Breast epithelium (tissue), 4 donors: ENCODE data around the gene HMCN2. TPM values are rescaled to one million over a fixed set of nuclear protein-coding genes. Genes with fewer than 3 reads are reported as not detected.

Experiments used
- DNase-seq, 2 donors: peaks; one replicate each; pipeline ENCODE4 v3.0.0-alpha.2; 2019; ENCODE audit warnings: low spot score in 2 of 2
- H3K27ac ChIP-seq, 2 donors: fragments of 200-600 bp; sonication (generic) in 1 of 2; one replicate each; pipeline ENCODE4 v1.5.1; 2016 to 2019; ENCODE audit warnings: mild to moderate bottlenecking in 1 of 2
- H3K27me3 ChIP-seq, 2 donors: fragments of 200-600 bp; sonication (generic) in 1 of 2; one replicate each; pipeline versions ENCODE4 v1.5.1 to v1.6.0; 2017 to 2019; ENCODE audit warnings: control low read depth in 1 of 2, mild to moderate bottlenecking in 1 of 2
- H3K36me3 ChIP-seq: fragments of 200-600 bp; one replicate; pipeline ENCODE4 v1.5.1; 2019
- H3K4me1 ChIP-seq, 2 donors: fragments of 200-600 bp; sonication (generic); one replicate each; pipeline ENCODE4 v1.5.1; 2016 to 2019; ENCODE audit warnings: control low read depth in 1 of 2
- H3K4me3 ChIP-seq, 3 donors: fragments of 200-600 bp; sonication (generic); 1 replicate in 2 of 3; 2 replicates in 1 of 3; pipeline ENCODE4 v1.5.1; 2016 to 2019; ENCODE audit warnings: mild to moderate bottlenecking in 3 of 3, moderate library complexity in 2 of 3
- H3K9me3 ChIP-seq, 2 donors: fragments of 200-600 bp; sonication (generic) in 1 of 2; one replicate each; pipeline ENCODE4 v1.5.1; 2016 to 2019; ENCODE audit warnings: control low read depth in 1 of 2
- POLR2A ChIP-seq: fragments of 450-650 bp; IDR thresholded peaks from one replicate; pipeline ENCODE4 v1.6.1; 2016; ENCODE audit warnings: antibody characterized with exemption, mild to moderate bottlenecking, moderate library complexity
- POLR2AphosphoS5 ChIP-seq, 3 donors: sonication (generic); formaldehyde crosslinking; IDR thresholded peaks; one replicate each; pipeline ENCODE4 v1.6.1; 2017; ENCODE audit warnings: antibody characterized with exemption in 3 of 3
- intact Hi-C: fragments of 100-400 bp; cut with DNase I; formaldehyde crosslinking; loops from one replicate; pipeline ENCODE4 v1.15.1; 2023; ENCODE audit warnings: low total_unique reads
- total RNA-seq, 3 donors: library from RNA; depleted of rRNA; stranded (reverse); fragments of >200 nt; gene quantifications; one replicate each; pipeline ENCODE4 v1.1.0, GENCODE V29; 2016
- TF ChIP-seq, protein P1 (sequence below), 3 donors: fragments of 450-650 bp; IDR thresholded peaks; one replicate each; pipeline ENCODE4 v1.5.1; 2016 to 2017; ENCODE audit warnings: antibody characterized with exemption in 3 of 3, mild to moderate bottlenecking in 3 of 3, moderate library complexity in 3 of 3

HMCN2 gene
- total RNA-seq, 3 donors from 2014 or later = 0.29 to 3.8 (median 0.98) TPM

DNA sequence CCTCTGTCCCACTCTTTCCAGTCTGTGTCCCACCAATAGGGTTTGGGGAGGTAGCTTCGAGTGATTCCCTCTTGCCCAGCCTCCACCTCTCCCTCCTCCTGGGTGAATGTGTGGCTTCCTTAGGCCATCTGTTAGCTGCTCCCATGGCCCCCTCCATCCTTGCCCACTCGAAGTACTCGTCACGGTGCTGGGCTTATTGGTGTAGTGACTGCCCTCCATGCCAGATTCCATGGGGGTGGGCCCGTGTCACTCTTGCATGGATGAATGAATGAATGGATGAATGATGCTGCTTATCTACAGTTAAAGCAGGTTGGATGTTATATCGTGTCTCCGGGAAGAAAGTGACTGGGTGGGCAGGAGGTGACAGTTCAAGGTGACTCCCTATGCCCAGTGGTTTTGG, 19.1 kb downstream of the HMCN2 start:
- Histone ChIP-seq H3K4me3 (no peak overlapping the region), H3K27me3 (peaks cover 0 to 38% of the 10 kb centered on the region in 2 donors), H3K27ac (no peak overlapping the region), H3K36me3 (no peaks in the 10 kb centered on the region), H3K9me3 (no peaks in the 10 kb centered on the region), H3K4me1 (no peaks in the 10 kb centered on the region)
- intact Hi-C loops = no loop called here
- TF ChIP-seq POLR2AphosphoS5 (IDR thresholded peaks at IDR 0.05) = no peak
- TF ChIP-seq, protein P1, sequence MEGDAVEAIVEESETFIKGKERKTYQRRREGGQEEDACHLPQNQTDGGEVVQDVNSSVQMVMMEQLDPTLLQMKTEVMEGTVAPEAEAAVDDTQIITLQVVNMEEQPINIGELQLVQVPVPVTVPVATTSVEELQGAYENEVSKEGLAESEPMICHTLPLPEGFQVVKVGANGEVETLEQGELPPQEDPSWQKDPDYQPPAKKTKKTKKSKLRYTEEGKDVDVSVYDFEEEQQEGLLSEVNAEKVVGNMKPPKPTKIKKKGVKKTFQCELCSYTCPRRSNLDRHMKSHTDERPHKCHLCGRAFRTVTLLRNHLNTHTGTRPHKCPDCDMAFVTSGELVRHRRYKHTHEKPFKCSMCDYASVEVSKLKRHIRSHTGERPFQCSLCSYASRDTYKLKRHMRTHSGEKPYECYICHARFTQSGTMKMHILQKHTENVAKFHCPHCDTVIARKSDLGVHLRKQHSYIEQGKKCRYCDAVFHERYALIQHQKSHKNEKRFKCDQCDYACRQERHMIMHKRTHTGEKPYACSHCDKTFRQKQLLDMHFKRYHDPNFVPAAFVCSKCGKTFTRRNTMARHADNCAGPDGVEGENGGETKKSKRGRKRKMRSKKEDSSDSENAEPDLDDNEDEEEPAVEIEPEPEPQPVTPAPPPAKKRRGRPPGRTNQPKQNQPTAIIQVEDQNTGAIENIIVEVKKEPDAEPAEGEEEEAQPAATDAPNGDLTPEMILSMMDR (IDR thresholded peaks at IDR 0.05) = no peak
- no peak for TF ChIP-seq POLR2A
- no peak for DNase-seq

DNA sequence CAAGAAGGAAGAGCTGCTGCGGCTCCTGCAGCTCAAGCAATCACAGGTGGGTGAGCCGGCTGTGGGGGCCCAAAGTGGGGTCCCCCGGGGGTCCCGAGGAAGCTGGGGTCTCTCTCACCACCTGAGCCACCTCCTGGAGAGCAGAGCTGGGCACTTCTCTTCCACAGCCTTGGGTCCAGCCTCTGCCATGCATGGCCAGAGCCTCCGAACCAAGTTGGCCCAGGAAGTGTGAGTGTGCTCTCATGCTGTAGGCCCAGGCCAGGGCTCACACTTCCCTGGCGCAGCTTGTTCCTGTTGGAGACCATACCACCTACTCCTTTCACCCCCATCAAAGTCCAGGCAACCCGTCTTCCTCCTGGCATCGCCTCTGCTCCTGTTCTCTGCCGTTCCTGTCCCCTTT, 19.7 kb downstream of the HMCN2 start:
- H3K4me3 ChIP-seq = no peak overlapping the region
- H3K27me3 ChIP-seq = peaks cover 0 to 43% of the 10 kb centered on the region in 2 donors
- H3K36me3 ChIP-seq = no peaks in the 10 kb centered on the region
- intact Hi-C loops = no loop called here
- H3K27ac ChIP-seq = no peak overlapping the region
- TF ChIP-seq POLR2A (no peak), POLR2AphosphoS5 (IDR thresholded peaks at IDR 0.05) (no peak)
- TF ChIP-seq, protein P1 (IDR thresholded peaks at IDR 0.05) = no peak
- no peak for DNase-seq
- no peaks in the 10 kb centered on the region for H3K9me3 ChIP-seq
- no peaks in the 10 kb centered on the region for H3K4me1 ChIP-seq

GRCh38 chr9:130286072-130286770, 20.7 kb downstream of the HMCN2 start:
- H3K4me3 ChIP-seq = no peak overlapping the region
- H3K27ac ChIP-seq = no peak overlapping the region
- no peak for DNase-seq
- no peaks in the 10 kb centered on the region for H3K9me3 ChIP-seq
- intact Hi-C loops = no loop called here
- H3K4me1 ChIP-seq = no peaks in the 10 kb centered on the region
- peaks cover 0 to 44% of the 10 kb centered on the region in 2 donors for H3K27me3 ChIP-seq
- TF ChIP-seq POLR2A (no peak), POLR2AphosphoS5 (IDR thresholded peaks at IDR 0.05) (no peak)
- TF ChIP-seq, protein P1 (IDR thresholded peaks at IDR 0.05) = no peak
- no peaks in the 10 kb centered on the region for H3K36me3 ChIP-seq

DNA sequence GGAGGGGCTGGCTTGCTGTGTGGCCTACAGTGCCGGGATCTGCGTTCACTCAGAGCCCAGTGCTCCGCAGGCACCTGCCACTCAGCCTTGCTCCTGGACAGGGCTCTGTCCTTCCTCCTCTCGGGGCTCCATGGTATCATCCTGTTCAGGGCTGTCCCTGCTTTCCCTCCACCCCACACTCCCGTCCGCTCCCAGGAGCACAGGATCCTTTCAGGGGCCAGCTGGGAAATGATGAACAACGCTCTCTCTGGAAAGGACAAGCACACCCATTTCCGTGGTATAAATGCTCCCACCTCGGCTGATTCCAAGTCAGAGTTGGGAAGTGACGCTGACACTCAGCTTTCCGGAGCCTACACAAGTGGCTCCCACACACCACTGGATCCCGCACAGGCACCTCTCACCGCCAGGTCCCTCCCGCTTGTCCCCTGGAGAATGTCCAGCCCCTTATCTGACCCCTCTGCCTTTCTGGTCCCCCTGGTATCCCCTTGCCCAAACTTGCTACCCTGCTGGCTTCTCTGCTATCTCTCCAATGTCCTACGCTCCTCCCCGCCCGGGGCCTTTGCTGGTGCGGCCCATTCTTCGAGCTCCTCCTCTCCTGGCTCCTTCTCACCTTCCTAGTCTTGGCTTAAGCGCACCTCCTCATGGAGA, 21.3 kb downstream of the HMCN2 start:
- no peaks in the 10 kb centered on the region for H3K9me3 ChIP-seq
- no peak overlapping the region for H3K27ac ChIP-seq
- TF ChIP-seq POLR2A = no peak
- no peak overlapping the region for H3K4me3 ChIP-seq
- no peak for DNase-seq
- H3K27me3 ChIP-seq = peaks cover 0 to 44% of the 10 kb centered on the region in 2 donors
- H3K36me3 ChIP-seq = no peaks in the 10 kb centered on the region
- no peaks in the 10 kb centered on the region for H3K4me1 ChIP-seq
- intact Hi-C loops = no loop called here

- TF ChIP-seq POLR2A (no peak), POLR2AphosphoS5 (IDR thresholded peaks at IDR 0.05) (no peak)
- TF ChIP-seq, protein P1 (IDR thresholded peaks at IDR 0.05) = no peak
- intact Hi-C loops = no loop called here
- no peaks in the 10 kb centered on the region for H3K36me3 ChIP-seq
- H3K4me1 ChIP-seq = no peaks in the 10 kb centered on the region
- H3K27ac ChIP-seq = no peak overlapping the region
- DNase-seq = no peak
- peaks cover 0 to 44% of the 10 kb centered on the region in 2 donors for H3K27me3 ChIP-seq
- H3K4me3 ChIP-seq = no peak overlapping the region
- H3K9me3 ChIP-seq = no peaks in the 10 kb centered on the region
Measured at GRCh38 chr9:130287736-130288135, 22.2 kb downstream of the HMCN2 start.
